WTC11 (cell line): ENCODE measurements around the gene SLC9C1. TPM values are rescaled to one million over a fixed set of nuclear protein-coding genes. Genes with fewer than 3 reads are reported as not detected.

ENCODE experiments used
- ATAC-seq: fragments of 200-7000 bp; cut with Tn5 transposase; 2 replicates; pipeline ENCODE4 v1.10.0; 2021; ENCODE audit warnings: mild to moderate bottlenecking, moderate library complexity
- CTCF ChIA-PET: fragments of 300-600 bp; sonication (Branson Sonifier 250); formaldehyde crosslinking; loops from one replicate; lab custom pipeline; 2021; ENCODE audit warnings: antibody characterized with exemption; lab: Charles Lee
- POLR2A ChIA-PET: fragments of 350-600 bp; sonication (Branson Sonifier 250); formaldehyde crosslinking; loops from one replicate; lab custom pipeline; 2021; ENCODE audit warnings: antibody characterized with exemption; lab: Charles Lee
- DNase-seq: peaks from one replicate; pipeline ENCODE4 v3.0.0; 2021; ENCODE audit warnings: low spot score
- H3K27ac Mint-ChIP-seq: 2 replicates; pipeline ENCODE4 v1.8.0; 2021; ENCODE audit warnings: mixed read lengths
- H3K27me3 Mint-ChIP-seq: 2 replicates; pipeline ENCODE4 v1.8.0; 2021; ENCODE audit warnings: low read depth, mild to moderate bottlenecking, moderate library complexity, mixed read lengths
- H3K36me3 Mint-ChIP-seq: 2 replicates; pipeline ENCODE4 v1.8.0; 2021; ENCODE audit warnings: mixed read lengths
- H3K4me1 Mint-ChIP-seq: 2 replicates; pipeline ENCODE4 v1.8.0; 2022; ENCODE audit warnings: mixed read lengths
- H3K4me3 Mint-ChIP-seq: 2 replicates; pipeline ENCODE4 v1.8.0; 2021; ENCODE audit warnings: mild to moderate bottlenecking, moderate library complexity, mixed read lengths
- H3K9me3 Mint-ChIP-seq: 2 replicates; pipeline ENCODE4 v1.8.0; 2021; ENCODE audit warnings: mixed read lengths
- AR ChIP-seq: fragments of 250-450 bp; sonication (Bioruptor Pico); IDR thresholded peaks from 2 replicates; pipeline ENCODE4 v1.9.0; 2021; ENCODE audit warnings: mild to moderate bottlenecking
- CREB1 ChIP-seq: sonication (generic); formaldehyde crosslinking; IDR thresholded peaks from 2 replicates; pipeline ENCODE4 v1.8.0; 2023; ENCODE audit warnings: mild to moderate bottlenecking, missing genetic modification reagents
- ETV6 ChIP-seq: sonication (generic); formaldehyde crosslinking; IDR thresholded peaks from 2 replicates; pipeline ENCODE4 v1.8.1; 2022; ENCODE audit warnings: mild to moderate bottlenecking, missing genetic modification reagents
- GTF2I ChIP-seq: fragments of 250-450 bp; sonication (Bioruptor Pico); conservative IDR thresholded peaks from 2 replicates; pipeline ENCODE4 v1.4.0; 2021; ENCODE audit warnings: mild to moderate bottlenecking
- IRF1 ChIP-seq: sonication (generic); formaldehyde crosslinking; IDR thresholded peaks from 2 replicates; pipeline ENCODE4 v1.8.0; 2023; ENCODE audit warnings: missing genetic modification reagents
- NFYB ChIP-seq: sonication (generic); formaldehyde crosslinking; conservative IDR thresholded peaks from 2 replicates; pipeline ENCODE4 v1.8.0; 2022; ENCODE audit warnings: low read depth, missing genetic modification reagents
- NR3C1 ChIP-seq: sonication (generic); formaldehyde crosslinking; conservative IDR thresholded peaks from 2 replicates; pipeline ENCODE4 v1.8.1; 2023; ENCODE audit warnings: low read depth, mild to moderate bottlenecking, missing genetic modification reagents
- RELA ChIP-seq: sonication (generic); formaldehyde crosslinking; IDR thresholded peaks from 2 replicates; pipeline ENCODE4 v1.8.1; 2022; ENCODE audit warnings: missing genetic modification reagents, mild to moderate bottlenecking, borderline replicate concordance
- ZNF232 ChIP-seq: sonication (generic); formaldehyde crosslinking; IDR thresholded peaks from 2 replicates; pipeline ENCODE4 v1.8.0; 2022; ENCODE audit warnings: mild to moderate bottlenecking, missing genetic modification reagents
- ZNF532 ChIP-seq: fragments of 250-450 bp; sonication (Bioruptor Pico); IDR thresholded peaks from 2 replicates; pipeline ENCODE4 v1.9.0; 2021; ENCODE audit warnings: mild to moderate bottlenecking, borderline replicate concordance
- total RNA-seq: library from RNA; stranded (reverse); gene quantifications from 3 replicates; pipeline ENCODE4 v1.2.3, GENCODE V29; 2021
- TF ChIP-seq, protein P1 (sequence below): sonication (generic); formaldehyde crosslinking; IDR thresholded peaks from 2 replicates; pipeline ENCODE4 v1.8.0; 2022; ENCODE audit warnings: missing genetic modification reagents
- TF ChIP-seq, protein P2 (sequence below): sonication (generic); formaldehyde crosslinking; IDR thresholded peaks from 2 replicates; pipeline ENCODE4 v1.8.1; 2023; ENCODE audit warnings: mild to moderate bottlenecking, missing genetic modification reagents, moderate library complexity
- TF ChIP-seq, protein P3 (sequence below): sonication (generic); formaldehyde crosslinking; conservative IDR thresholded peaks from 2 replicates; pipeline ENCODE4 v1.8.1; 2023; ENCODE audit warnings: mild to moderate bottlenecking, low read depth, missing genetic modification reagents, moderate library complexity
- TF ChIP-seq, protein P4 (sequence below): sonication (generic); formaldehyde crosslinking; IDR thresholded peaks from 2 replicates; pipeline ENCODE4 v1.8.1; 2023; ENCODE audit warnings: mild to moderate bottlenecking, missing genetic modification reagents, moderate library complexity
- TF ChIP-seq, protein P5 (sequence below): sonication (generic); formaldehyde crosslinking; IDR thresholded peaks from 2 replicates; pipeline ENCODE4 v1.8.1; 2023; ENCODE audit warnings: mild to moderate bottlenecking, missing genetic modification reagents

SLC9C1 gene
- total RNA-seq, 1 experiment from 2014 or later, result 3.5 TPM

DNA sequence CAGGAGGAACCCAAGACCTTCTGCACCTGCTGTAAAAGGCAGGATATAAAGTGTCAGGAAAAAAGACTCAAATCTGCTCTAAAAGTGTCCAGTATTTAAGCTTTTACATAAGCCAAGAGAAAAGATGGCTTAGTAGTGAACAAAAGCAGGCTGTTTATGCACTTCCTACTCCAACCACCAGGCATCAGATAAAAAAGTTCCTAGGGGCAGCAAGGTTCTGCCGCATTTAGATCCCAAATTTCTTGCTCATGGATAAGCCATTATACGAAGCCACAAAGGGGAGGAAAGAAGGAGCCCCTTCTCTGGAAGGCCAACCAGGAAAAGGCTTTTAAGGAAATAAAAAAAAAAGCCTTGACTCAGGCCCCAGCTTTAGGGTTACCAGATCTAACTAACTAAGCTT lies 10.6 kb upstream of the SLC9C1 start:
- no peaks in the 10 kb centered on the region for H3K27me3 Mint-ChIP-seq
- DNase-seq (no peak), ATAC-seq (no peak)
- ChIA-PET CTCF (interaction anchor here (0.7 to 3.8 kb wide), 7 partner anchors 11 to 193 kb away, joined by 3 to 41 read pairs (median 10); partner anchors contain the start of genes CD200 and SLC9C1), POLR2A (interaction anchor here (1.2 kb wide), 1 partner anchor 17 kb away, joined by 3 read pairs; no protein-coding TSS in a partner anchor)
- peaks cover 15% of the 10 kb centered on the region for H3K36me3 Mint-ChIP-seq
- H3K4me3 Mint-ChIP-seq, result no peak overlapping the region
- TF ChIP-seq ZNF232 (CRISPR knock-in tag), result no peak
- TF ChIP-seq AR (CRISPR knock-in tag), result no peak
- TF ChIP-seq GTF2I, result no peak
- no peak overlapping the region for H3K27ac Mint-ChIP-seq
- H3K9me3 Mint-ChIP-seq, result peaks cover 13% of the 10 kb centered on the region
- H3K4me1 Mint-ChIP-seq, result peaks cover 21% of the 10 kb centered on the region

- H3K4me1 Mint-ChIP-seq, result peaks cover 21% of the 10 kb centered on the region
- no peak overlapping the region for H3K4me3 Mint-ChIP-seq
- no peak for DNase-seq
- no peaks in the 10 kb centered on the region for H3K27me3 Mint-ChIP-seq
- POLR2A ChIA-PET, result interaction anchor here (0.6 to 2.1 kb wide), 3 partner anchors 10 to 53 kb away, joined by 4 to 6 read pairs (median 5); partner anchors contain the start of genes CD200 and SLC9C1
- CTCF ChIA-PET, result interaction anchor here (0.7 to 3.8 kb wide), 8 partner anchors 10 to 192 kb away, joined by 3 to 41 read pairs (median 9); partner anchors contain the start of genes CD200 and SLC9C1
- peaks cover 13% of the 10 kb centered on the region for H3K9me3 Mint-ChIP-seq
- H3K27ac Mint-ChIP-seq, result no peak overlapping the region
- peaks cover 15% of the 10 kb centered on the region for H3K36me3 Mint-ChIP-seq
- peak; percentile 7 for ATAC-seq
- TF ChIP-seq CREB1 (CRISPR knock-in tag) (no peak), ZNF532 (no peak), IRF1 (no peak), NFYB (CRISPR knock-in tag) (no peak), ETV6 (CRISPR knock-in tag) (no peak), NR3C1 (CRISPR knock-in tag) (no peak), RELA (CRISPR knock-in tag) (no peak)
- TF ChIP-seq, protein P1, sequence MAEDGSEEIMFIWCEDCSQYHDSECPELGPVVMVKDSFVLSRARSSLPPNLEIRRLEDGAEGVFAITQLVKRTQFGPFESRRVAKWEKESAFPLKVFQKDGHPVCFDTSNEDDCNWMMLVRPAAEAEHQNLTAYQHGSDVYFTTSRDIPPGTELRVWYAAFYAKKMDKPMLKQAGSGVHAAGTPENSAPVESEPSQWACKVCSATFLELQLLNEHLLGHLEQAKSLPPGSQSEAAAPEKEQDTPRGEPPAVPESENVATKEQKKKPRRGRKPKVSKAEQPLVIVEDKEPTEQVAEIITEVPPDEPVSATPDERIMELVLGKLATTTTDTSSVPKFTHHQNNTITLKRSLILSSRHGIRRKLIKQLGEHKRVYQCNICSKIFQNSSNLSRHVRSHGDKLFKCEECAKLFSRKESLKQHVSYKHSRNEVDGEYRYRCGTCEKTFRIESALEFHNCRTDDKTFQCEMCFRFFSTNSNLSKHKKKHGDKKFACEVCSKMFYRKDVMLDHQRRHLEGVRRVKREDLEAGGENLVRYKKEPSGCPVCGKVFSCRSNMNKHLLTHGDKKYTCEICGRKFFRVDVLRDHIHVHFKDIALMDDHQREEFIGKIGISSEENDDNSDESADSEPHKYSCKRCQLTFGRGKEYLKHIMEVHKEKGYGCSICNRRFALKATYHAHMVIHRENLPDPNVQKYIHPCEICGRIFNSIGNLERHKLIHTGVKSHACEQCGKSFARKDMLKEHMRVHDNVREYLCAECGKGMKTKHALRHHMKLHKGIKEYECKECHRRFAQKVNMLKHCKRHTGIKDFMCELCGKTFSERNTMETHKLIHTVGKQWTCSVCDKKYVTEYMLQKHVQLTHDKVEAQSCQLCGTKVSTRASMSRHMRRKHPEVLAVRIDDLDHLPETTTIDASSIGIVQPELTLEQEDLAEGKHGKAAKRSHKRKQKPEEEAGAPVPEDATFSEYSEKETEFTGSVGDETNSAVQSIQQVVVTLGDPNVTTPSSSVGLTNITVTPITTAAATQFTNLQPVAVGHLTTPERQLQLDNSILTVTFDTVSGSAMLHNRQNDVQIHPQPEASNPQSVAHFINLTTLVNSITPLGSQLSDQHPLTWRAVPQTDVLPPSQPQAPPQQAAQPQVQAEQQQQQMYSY (CRISPR knock-in tag), result no peak
- TF ChIP-seq, protein P2, sequence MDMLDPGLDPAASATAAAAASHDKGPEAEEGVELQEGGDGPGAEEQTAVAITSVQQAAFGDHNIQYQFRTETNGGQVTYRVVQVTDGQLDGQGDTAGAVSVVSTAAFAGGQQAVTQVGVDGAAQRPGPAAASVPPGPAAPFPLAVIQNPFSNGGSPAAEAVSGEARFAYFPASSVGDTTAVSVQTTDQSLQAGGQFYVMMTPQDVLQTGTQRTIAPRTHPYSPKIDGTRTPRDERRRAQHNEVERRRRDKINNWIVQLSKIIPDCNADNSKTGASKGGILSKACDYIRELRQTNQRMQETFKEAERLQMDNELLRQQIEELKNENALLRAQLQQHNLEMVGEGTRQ (CRISPR knock-in tag), result no peak
- TF ChIP-seq, protein P3, sequence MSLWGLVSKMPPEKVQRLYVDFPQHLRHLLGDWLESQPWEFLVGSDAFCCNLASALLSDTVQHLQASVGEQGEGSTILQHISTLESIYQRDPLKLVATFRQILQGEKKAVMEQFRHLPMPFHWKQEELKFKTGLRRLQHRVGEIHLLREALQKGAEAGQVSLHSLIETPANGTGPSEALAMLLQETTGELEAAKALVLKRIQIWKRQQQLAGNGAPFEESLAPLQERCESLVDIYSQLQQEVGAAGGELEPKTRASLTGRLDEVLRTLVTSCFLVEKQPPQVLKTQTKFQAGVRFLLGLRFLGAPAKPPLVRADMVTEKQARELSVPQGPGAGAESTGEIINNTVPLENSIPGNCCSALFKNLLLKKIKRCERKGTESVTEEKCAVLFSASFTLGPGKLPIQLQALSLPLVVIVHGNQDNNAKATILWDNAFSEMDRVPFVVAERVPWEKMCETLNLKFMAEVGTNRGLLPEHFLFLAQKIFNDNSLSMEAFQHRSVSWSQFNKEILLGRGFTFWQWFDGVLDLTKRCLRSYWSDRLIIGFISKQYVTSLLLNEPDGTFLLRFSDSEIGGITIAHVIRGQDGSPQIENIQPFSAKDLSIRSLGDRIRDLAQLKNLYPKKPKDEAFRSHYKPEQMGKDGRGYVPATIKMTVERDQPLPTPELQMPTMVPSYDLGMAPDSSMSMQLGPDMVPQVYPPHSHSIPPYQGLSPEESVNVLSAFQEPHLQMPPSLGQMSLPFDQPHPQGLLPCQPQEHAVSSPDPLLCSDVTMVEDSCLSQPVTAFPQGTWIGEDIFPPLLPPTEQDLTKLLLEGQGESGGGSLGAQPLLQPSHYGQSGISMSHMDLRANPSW (CRISPR knock-in tag), result no peak
- TF ChIP-seq, protein P4, sequence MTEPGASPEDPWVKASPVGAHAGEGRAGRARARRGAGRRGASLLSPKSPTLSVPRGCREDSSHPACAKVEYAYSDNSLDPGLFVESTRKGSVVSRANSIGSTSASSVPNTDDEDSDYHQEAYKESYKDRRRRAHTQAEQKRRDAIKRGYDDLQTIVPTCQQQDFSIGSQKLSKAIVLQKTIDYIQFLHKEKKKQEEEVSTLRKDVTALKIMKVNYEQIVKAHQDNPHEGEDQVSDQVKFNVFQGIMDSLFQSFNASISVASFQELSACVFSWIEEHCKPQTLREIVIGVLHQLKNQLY (CRISPR knock-in tag), result no peak
- TF ChIP-seq, protein P5, sequence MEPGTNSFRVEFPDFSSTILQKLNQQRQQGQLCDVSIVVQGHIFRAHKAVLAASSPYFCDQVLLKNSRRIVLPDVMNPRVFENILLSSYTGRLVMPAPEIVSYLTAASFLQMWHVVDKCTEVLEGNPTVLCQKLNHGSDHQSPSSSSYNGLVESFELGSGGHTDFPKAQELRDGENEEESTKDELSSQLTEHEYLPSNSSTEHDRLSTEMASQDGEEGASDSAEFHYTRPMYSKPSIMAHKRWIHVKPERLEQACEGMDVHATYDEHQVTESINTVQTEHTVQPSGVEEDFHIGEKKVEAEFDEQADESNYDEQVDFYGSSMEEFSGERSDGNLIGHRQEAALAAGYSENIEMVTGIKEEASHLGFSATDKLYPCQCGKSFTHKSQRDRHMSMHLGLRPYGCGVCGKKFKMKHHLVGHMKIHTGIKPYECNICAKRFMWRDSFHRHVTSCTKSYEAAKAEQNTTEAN (CRISPR knock-in tag), result no peak
Observed at GRCh38 chr3:112303764-112304325, 9.8 kb upstream of the SLC9C1 start.
